Measurements from ENCODE around the gene NPIPB2. TPM values are rescaled to one million over a fixed set of nuclear protein-coding genes. Genes with fewer than 3 reads are reported as not detected.
"Not testable (repeated sequence)": the region's sequence is repeated elsewhere in the genome, so short reads cannot be mapped to it uniquely, and the experiment has no call there.

NPIPB2 gene
- total RNA-seq, 2 donors from 2014 or later, result 14.3 to 21.8 TPM

DNA sequence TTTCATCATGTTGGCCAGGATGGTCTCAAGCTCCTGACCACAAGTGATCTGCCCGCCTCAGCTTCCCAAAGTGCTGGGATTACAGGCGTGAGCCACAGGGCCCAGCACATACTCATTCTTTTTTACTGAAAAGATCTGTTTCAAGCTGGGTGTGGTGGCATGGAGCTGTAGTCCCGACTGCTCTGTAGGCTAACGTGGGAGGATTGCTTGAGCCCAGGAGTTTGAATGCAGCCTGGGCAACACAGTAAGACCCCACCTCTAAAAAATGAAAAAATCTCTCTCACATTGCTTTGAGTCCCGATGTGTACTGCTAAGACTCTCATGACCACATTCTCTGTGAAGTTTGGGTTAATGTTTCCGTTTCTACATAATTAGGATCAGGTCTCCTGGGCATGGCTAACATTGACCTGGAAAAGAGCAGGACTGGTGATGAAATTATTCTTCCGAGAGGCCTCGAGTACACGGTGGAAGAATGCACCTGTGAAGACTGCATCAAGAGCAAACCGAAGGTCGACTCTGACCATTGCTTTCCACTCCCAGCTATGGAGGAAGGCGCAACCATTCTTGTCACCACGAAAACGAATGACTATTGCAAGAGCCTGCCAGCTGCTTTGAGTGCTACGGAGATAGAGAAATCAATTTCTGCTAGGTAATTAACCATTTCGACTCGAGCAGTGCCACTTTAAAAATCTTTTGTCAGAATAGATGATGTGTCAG, 25.5 kb upstream of the NPIPB2 start:
- no peak overlapping the region for H3K27ac Mint-ChIP-seq
- ATAC-seq (replicated peaks), result no peak
- H3K9me3 Mint-ChIP-seq, result no peaks in the 10 kb centered on the region
- H3K36me3 Mint-ChIP-seq (ENCODE audit: low read depth), result peaks cover under 1% of the 10 kb centered on the region
- no peaks in the 10 kb centered on the region for H3K27me3 Mint-ChIP-seq
- no peak overlapping the region for H3K4me3 Mint-ChIP-seq
- H3K4me1 Mint-ChIP-seq, result no peaks in the 10 kb centered on the region

DNA sequence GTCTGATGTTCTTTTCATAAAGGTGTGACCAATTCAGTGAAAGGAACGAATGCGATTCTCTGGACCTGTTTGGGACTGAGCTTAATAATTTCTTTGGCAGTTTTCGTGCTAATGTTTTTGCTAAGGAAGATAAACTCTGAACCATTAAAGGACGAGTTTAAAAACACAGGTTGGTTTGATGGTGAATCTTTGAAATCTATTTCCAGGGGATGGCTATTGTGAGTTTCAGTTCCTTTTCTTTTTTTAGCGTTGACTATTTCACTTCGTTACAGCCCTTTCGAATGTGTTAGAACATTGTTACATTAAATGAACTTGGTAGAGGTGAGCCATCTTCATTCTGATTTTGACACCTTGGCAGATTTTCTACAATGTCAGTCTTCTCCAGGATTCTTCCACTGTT, 24.3 kb upstream of the NPIPB2 start:
- H3K36me3 Mint-ChIP-seq (ENCODE audit: low read depth), result no peaks in the 10 kb centered on the region
- ATAC-seq (replicated peaks), result no peak
- H3K4me3 Mint-ChIP-seq, result no peak overlapping the region
- H3K4me1 Mint-ChIP-seq, result no peaks in the 10 kb centered on the region
- no peak overlapping the region for H3K27ac Mint-ChIP-seq
- H3K27me3 Mint-ChIP-seq, result no peaks in the 10 kb centered on the region
- no peaks in the 10 kb centered on the region for H3K9me3 Mint-ChIP-seq

GRCh38 chr16:11964761-11965551, 23.1 kb upstream of the NPIPB2 start, which contains the start of gene TNFRSF17:
TNFRSF17 (plus strand) TSS chr16:11965210; CDS start chr16:11965325, 115 bp downstream.
- Mint-ChIP-seq H3K9me3 (no peaks in the 10 kb centered on the region), H3K27me3 (no peaks in the 10 kb centered on the region), H3K36me3 (ENCODE audit: low read depth) (no peaks in the 10 kb centered on the region), H3K27ac (no peak within 1 kb of the TSS), H3K4me1 (no peaks in the 10 kb centered on the region), H3K4me3 (no peak within 1 kb of the TSS)
- ATAC-seq (replicated peaks), result no peak

DNA sequence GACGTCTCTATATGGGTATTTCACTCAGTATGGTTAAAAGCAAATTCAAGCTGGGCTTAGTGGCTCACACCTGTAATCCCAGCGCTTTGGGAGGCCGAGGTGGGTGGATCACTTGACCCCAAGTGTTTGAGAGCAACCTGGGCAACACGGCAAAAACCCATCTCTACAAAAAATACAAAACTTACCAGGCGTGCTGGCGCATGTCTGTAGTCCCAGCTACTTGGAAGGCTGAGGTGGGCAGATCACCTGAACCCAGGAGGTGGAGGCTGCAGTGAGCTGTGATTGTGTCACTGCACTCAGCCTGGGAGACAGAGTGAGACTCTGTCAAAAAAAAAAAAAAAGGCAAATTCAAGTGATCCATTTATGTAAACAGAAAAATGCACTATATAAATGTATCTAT, 21.9 kb upstream of the NPIPB2 start:
- no peaks in the 10 kb centered on the region for H3K9me3 Mint-ChIP-seq
- H3K36me3 Mint-ChIP-seq (ENCODE audit: low read depth), result no peaks in the 10 kb centered on the region
- no peaks in the 10 kb centered on the region for H3K4me1 Mint-ChIP-seq
- no peak overlapping the region for H3K27ac Mint-ChIP-seq
- no peaks in the 10 kb centered on the region for H3K27me3 Mint-ChIP-seq
- ATAC-seq (replicated peaks), result no peak
- no peak overlapping the region for H3K4me3 Mint-ChIP-seq

- not testable (repeated sequence) for H3K27ac Mint-ChIP-seq; ATAC-seq (replicated peaks); H3K36me3 Mint-ChIP-seq (ENCODE audit: low read depth); H3K27me3 Mint-ChIP-seq; H3K4me1 Mint-ChIP-seq; H3K4me3 Mint-ChIP-seq; H3K9me3 Mint-ChIP-seq
Measured at GRCh38 chr16:11962978-11963377, 21.1 kb upstream of the NPIPB2 start.

DNA sequence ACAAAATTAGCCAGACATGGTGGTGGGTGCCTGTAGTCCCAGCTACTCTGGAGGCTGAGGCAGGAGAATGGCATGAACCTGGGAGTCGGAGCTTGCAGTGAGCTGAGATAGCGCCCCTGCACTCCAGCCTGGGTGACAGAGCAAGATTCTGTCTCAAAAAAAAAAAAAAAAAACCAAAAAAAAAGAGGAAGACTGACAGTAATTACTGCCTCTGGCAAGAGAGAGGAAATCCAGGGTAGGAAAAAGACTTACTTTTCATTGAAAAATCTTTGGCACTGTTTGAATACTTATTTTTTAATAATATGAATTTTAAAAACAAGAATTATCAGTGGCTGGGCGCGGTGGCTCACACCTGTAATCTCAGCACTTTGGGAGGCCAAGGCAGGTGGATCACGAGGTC, 20.6 kb upstream of the NPIPB2 start:
- H3K4me3 Mint-ChIP-seq; H3K36me3 Mint-ChIP-seq (ENCODE audit: low read depth); H3K27me3 Mint-ChIP-seq; ATAC-seq (replicated peaks); H3K4me1 Mint-ChIP-seq; H3K27ac Mint-ChIP-seq; H3K9me3 Mint-ChIP-seq: not testable (repeated sequence)

- no peak for ATAC-seq (replicated peaks)
- H3K27me3 Mint-ChIP-seq, result no peaks in the 10 kb centered on the region
- H3K27ac Mint-ChIP-seq, result no peak overlapping the region
Measured at GRCh38 chr16:11957591-11958395, 15.9 kb upstream of the NPIPB2 start.

DNA sequence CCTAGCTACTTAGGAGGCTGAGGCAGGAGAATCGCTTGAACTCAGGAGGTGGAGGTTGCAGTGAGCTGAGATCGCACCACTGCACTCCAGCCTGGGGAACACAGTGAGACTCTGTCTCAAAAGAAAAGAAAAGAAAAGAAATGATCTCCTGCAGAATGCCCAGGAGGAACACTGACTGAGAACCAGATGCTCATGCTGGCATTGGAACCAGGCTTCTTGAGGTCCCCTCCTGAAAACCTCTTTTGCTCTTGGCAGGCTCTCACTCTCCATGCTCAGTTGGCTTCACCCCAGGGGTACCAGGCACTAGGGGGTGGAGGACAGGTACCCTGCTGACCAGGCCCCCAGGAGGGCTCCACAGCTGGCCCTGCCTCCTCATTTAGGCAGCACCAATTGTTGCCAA, 14.7 kb upstream of the NPIPB2 start:
- H3K27ac Mint-ChIP-seq, result no peak overlapping the region
- H3K9me3 Mint-ChIP-seq, result no peaks in the 10 kb centered on the region
- H3K4me1 Mint-ChIP-seq, result no peaks in the 10 kb centered on the region
- no peaks in the 10 kb centered on the region for H3K27me3 Mint-ChIP-seq
- no peaks in the 10 kb centered on the region for H3K36me3 Mint-ChIP-seq (ENCODE audit: low read depth)
- H3K4me3 Mint-ChIP-seq, result no peak overlapping the region
- no peak for ATAC-seq (replicated peaks)

More at GRCh38 chr16:11957591-11958395, 15.9 kb upstream of the NPIPB2 start:
- Mint-ChIP-seq H3K9me3 (no peaks in the 10 kb centered on the region), H3K36me3 (ENCODE audit: low read depth) (no peaks in the 10 kb centered on the region), H3K4me1 (no peaks in the 10 kb centered on the region), H3K4me3 (no peak overlapping the region)

DNA sequence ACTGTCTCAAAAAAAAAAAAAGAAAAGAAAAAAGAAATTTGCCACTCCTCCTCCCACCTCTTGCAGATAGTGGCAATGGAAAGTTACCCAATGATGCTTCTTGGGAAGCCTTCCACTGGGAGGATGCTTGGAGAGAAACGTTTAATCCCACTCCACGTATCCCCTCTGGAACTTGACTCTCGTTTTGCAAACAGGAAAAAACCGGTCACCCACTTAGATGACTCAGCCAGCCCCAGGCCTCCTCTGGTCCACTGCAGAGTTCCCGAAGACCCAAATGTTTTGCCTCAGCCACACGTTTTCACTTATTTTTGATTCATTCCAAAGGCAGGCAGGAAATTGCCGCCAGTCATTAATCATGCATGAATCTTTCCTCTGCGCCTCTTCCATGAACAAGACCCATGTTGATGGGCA, 13.9 kb upstream of the NPIPB2 start:
- Mint-ChIP-seq H3K4me1 (no peaks in the 10 kb centered on the region), H3K9me3 (no peaks in the 10 kb centered on the region), H3K36me3 (ENCODE audit: low read depth) (no peaks in the 10 kb centered on the region), H3K4me3 (no peak overlapping the region), H3K27ac (no peak overlapping the region), H3K27me3 (no peaks in the 10 kb centered on the region)
- ATAC-seq (replicated peaks), result no peak

- not testable (repeated sequence) for H3K4me3 Mint-ChIP-seq; ATAC-seq (replicated peaks)
Measured at GRCh38 chr16:11953576-11953975, 11.7 kb upstream of the NPIPB2 start.

GRCh38 chr16:11950388-11950787, 8.5 kb upstream of the NPIPB2 start:
- H3K36me3 Mint-ChIP-seq (ENCODE audit: low read depth), result no peaks in the 10 kb centered on the region
- ATAC-seq (replicated peaks), result no peak
- no peaks in the 10 kb centered on the region for H3K9me3 Mint-ChIP-seq
- H3K27me3 Mint-ChIP-seq, result no peaks in the 10 kb centered on the region
- H3K27ac Mint-ChIP-seq, result no peak overlapping the region
- no peaks in the 10 kb centered on the region for H3K4me1 Mint-ChIP-seq
- no peak overlapping the region for H3K4me3 Mint-ChIP-seq

More at GRCh38 chr16:11953576-11953975, 11.7 kb upstream of the NPIPB2 start:
- not testable (repeated sequence) for H3K36me3 Mint-ChIP-seq (ENCODE audit: low read depth); H3K27ac Mint-ChIP-seq; H3K4me1 Mint-ChIP-seq; H3K27me3 Mint-ChIP-seq; H3K9me3 Mint-ChIP-seq

DNA sequence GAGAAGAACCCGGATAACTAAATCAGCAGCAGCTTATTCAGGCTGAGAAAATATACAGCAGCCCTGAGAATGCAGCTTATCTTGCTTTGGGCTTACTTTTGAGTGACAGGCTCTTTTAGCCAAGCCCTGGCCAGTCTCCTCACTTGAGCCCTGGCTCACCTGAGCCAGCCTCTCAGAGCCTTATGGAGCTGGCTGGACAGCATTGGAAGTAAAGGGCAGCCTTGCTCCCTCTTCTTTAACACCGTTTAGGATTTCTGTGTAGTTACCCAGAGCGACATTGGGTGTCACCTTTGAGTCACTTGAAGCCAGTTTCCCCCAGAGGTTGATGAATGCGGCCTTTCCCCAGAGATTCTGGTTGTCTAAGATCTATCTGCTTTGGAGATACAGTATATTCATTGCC, 7.7 kb upstream of the NPIPB2 start:
- H3K9me3 Mint-ChIP-seq, result no peaks in the 10 kb centered on the region
- no peaks in the 10 kb centered on the region for H3K4me1 Mint-ChIP-seq
- no peak overlapping the region for H3K4me3 Mint-ChIP-seq
- no peak for ATAC-seq (replicated peaks)
- H3K27me3 Mint-ChIP-seq, result no peaks in the 10 kb centered on the region
- no peaks in the 10 kb centered on the region for H3K36me3 Mint-ChIP-seq (ENCODE audit: low read depth)
- no peak overlapping the region for H3K27ac Mint-ChIP-seq

GRCh38 chr16:11948819-11949218, 7.0 kb upstream of the NPIPB2 start:
- ATAC-seq (replicated peaks), result no peak
- H3K4me1 Mint-ChIP-seq, result no peaks in the 10 kb centered on the region
- H3K9me3 Mint-ChIP-seq, result no peaks in the 10 kb centered on the region

GRCh38 chr16:11946433-11946832, 4.6 kb upstream of the NPIPB2 start:
- Mint-ChIP-seq H3K36me3 (ENCODE audit: low read depth) (no peaks in the 10 kb centered on the region), H3K27me3 (no peaks in the 10 kb centered on the region), H3K4me1 (no peaks in the 10 kb centered on the region), H3K27ac (no peak overlapping the region), H3K4me3 (no peak overlapping the region), H3K9me3 (no peaks in the 10 kb centered on the region)
- no peak for ATAC-seq (replicated peaks)

More at GRCh38 chr16:11948819-11949218, 7.0 kb upstream of the NPIPB2 start:
- Mint-ChIP-seq H3K4me3 (no peak overlapping the region), H3K36me3 (ENCODE audit: low read depth) (no peaks in the 10 kb centered on the region), H3K27me3 (no peaks in the 10 kb centered on the region), H3K27ac (no peak overlapping the region)
